Stimulated activated CD8-positive, alpha-beta memory T cell treated with anti-CD3 and anti-CD28 coated beads, Interleukin-2, amount 100 ng/mL, for 1 hour (primary cell): ENCODE results near the gene PRUNE2.
"Not testable (repeated sequence)": the region's sequence is repeated elsewhere in the genome, so short reads cannot be mapped to it uniquely, and the experiment has no call there.

ENCODE experiments used
- DNase-seq, 2 donors: peaks; one replicate each; pipeline ENCODE4 v3.0.0-alpha.2; 2020; ENCODE audit warnings: low read depth in 2 of 2

Gene PRUNE2

DNA sequence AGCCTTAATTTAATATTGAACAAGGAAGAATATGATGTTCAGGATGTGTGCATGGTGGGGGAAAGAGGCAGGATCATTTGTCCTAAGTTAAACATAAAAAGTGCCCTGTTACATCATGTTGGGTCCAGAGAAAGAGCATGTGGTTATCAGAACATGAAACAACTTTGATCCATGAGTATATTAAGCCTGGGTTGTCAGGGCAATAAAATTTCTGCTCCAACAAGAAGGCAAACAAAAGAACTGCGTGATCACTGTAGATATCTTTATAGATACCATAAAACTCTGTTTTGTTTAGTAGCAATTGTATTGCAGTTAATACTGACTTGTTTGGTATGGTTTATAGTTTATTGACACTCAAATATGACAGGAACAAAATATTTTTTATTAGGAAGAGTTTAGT lies 106.4 kb downstream of the PRUNE2 start:
- no peak for DNase-seq

DNA sequence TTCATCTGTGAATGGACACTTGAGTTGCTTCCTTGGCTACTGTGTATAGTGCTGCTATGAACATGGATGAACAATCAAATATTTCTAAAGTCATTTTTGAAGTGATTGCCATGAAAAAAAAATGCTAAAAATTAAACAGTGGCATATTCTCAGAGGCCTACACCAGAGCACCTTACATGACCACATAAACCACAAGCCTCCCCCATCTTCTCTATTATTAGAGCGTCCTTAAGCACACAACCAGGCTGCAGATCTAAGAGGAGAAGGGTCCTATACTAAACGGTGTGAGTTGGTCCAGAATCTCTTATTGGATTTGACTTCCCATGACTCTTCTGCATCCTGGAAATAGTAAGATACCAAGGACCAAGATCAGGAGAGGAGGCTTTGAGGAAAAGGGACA lies 107.4 kb downstream of the PRUNE2 start:
- no peak for DNase-seq

DNA sequence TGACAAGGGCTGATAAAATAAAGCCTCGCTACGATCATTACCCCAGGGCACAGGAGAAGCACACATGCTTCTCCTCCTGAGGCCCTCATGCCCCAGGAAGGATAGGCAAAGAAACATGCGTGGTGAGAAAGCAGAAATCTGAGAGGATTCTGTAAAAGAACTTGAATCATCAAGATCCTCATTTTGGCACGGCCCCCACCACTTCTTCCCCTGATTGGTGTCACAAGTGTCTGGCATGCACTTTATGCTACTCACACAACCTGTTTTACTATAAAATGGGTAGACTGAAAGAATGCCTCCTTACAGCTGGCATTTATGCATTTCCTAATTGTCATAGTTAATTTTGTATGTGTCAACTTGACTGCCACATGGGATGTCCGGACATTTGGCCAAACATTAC lies 109.6 kb downstream of the PRUNE2 start:
- DNase-seq, result no peak

DNA sequence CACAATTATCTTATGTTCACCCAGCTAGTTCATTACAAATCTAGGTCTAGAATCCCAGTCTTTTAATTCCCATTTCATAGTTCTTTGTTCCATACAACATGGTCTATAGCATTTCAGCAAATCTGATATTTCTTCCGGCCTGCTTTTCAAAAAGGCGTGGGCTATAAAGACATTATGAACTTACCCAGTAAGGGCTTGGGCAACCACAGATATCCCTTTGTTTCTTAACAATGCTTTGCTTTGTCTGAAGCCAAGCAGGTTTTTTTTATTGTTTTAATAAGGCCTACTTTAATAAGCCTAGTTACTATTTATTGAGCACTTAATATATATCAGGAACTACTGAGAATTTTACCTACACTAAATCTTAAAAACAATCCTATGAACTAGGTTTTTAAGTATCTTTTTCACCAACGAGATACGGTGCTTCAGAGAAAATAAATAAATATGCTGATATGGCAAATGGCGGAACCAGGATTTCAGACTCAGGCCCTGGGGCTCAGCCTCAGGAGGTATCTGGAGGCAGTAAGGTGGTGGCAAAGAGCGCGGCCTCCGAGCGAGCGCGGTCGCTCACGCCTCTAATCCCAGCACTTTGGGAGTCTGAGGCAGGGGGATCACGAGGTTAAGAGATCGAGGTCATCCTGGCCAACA lies 112.0 kb downstream of the PRUNE2 start:
- DNase-seq, result no peak

DNA sequence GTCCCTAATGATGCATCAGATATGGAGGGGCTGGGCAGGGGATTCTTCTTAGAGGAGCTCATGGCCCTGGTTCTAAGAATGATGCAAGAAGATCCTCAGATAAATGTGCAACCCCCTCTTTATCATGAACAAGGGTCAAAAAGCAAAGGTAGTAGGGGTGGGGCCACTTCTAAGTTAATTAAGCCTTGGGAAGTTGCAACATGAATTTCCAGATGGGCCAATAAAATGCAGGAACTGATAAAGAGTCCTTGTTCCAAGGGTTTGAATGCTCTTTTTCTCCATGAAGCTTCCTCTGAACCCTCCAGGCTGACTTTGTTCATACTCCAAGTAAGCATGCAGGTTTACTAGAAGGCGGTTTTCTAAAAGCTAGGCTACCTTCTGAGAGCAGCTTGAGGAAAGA lies 116.1 kb downstream of the PRUNE2 start:
- no peak for DNase-seq

DNA sequence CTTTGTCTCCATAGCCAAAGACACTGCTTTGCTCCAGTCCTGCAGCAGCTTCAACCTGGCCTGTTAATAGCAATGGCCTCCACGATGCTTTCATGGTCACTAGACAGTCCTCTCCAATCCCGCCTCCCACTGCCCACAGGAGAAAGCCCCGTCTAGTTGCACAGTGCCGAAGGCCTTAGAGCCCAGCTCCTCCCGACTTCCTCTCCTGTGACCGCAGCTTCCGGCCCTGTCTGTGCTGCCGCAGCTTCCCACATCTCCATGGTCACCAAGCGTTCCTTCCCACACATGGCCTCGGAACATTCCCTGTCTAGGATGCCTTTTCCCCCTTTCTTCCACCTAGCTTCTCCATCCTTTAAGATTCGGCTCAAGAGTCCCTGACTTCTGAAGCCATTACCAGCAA lies 118.2 kb downstream of the PRUNE2 start:
- DNase-seq, result no peak

DNA sequence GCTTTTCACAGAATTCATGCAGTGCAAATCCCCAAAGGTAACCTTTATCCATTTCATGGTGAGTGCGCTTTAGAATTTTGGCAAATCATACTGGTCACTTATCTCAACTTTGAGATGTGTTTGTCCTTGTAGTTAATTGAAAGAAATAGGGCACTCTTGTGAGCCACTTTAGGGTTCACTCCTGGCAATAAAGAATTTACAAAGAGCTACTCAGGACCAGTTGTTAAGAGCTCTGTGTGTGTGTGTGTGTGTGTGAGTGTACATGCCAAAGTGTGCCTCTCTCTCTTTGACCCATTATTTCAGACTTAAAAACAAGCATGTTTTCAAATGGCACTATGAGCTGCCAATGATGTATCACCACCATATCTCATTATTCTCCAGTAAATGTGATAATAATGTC lies 120.4 kb downstream of the PRUNE2 start:
- DNase-seq, result no peak

DNA sequence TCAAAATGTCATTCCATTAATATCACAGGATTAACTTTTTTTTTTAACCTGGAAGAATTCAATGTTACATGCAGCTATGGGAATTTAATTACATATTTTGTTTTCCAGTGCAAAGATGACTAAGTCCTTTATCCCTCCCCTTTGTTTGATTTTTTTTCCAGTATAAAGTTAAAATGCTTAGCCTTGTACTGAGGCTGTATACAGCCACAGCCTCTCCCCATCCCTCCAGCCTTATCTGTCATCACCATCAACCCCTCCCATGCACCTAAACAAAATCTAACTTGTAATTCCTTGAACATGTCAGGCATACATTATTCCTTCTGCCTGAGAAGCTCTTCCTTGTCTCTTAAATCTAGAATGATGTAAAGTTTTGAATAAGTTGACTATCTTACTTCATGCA lies 121.0 kb downstream of the PRUNE2 start:
- no peak for DNase-seq

DNA sequence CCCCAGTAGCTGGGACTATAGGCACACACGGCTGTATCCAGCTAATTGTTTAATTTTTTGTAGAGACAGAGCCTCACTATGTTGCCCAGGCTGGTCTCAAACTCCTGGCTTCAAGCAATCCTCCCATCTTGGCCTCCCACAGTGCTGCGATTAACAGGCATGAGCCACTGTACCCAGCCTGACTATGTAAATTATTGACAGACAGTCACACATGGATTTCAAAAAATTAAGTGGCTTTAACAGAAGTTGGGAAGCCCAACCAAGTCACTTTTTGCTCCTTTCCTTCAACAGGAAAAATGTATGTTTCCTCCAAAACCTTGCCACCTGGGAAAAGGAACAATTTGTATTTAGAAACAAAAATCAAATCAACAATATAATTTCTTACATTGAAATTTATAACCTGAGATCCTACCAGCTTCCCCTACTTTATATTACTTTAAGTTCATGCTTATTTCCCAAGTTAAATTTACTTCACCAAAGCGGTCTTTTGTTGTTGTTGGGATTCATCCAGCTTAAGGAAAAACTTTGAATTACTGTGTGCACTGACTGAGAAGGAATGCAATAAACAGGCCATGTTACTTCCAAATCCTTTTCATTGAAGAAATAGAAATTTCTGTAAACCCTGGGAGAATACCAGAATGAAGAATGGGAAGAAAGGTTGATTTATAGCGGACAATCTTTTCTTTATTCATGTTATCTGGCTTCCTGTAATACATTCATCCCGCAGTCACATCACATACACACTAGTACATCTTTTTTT lies 133.0 kb downstream of the PRUNE2 start:
- no peak for DNase-seq

DNA sequence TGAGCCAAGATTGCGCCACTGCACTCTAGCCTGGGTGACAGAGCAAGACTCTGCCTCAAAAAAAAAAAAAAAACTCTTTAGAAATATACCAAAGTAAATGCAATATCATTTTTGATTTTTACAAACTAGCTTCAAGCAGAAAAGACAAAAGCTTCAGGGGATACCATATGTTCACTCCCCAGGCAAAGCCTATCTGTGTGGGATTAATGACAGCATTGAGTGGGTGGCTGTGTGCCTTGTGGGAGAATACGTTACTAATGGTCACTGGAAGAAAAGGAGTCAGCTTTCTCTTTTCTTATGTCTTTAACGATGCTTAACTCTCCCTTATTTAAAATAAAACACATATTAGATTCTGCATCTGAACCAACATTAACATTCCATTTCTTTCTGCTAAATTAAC lies 139.8 kb downstream of the PRUNE2 start:
- no peak for DNase-seq

DNA sequence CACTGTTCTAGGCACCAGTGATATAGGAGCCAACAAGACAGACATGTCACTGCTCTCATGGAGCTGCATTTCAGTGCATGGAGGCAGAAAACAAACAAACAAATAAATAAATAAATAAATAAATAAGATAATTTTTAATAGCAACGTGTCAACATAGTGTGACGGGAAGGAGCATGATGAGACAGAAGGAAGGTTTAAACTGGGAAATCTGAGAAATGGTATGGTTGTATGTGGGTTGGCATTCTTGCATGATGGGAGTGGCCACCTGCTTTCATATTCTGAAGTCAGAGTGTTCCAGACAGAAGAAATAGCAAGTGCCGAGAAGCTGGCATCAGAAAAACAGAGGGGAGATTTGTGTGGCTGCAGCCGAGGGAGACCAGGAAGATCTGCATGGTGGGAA lies 141.8 kb downstream of the PRUNE2 start, which contains the start of gene PCA3:
Gene PCA3 (plus strand): TSS at position 301 of the 400 bp plus-strand sequence.
- DNase-seq, result no peak

DNA sequence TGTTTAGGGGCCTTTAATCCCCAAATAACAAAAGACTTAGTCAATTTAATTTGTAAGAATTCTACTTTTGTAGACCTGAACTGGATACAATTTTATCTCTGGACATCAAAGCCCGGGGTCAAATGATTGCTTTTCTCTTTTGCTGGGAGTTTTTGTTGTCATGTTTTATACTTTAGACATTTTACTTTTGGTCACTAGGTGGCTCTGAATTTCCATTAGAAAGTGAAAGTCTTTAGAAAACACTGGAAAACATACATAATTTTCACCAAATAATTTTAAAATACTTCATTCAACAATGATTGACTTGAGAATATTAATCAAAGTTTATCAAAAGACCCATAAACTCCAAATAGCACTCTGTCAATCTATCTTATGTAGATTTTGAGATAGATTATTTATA lies 144.5 kb downstream of the PRUNE2 start:
- no peak for DNase-seq

DNA sequence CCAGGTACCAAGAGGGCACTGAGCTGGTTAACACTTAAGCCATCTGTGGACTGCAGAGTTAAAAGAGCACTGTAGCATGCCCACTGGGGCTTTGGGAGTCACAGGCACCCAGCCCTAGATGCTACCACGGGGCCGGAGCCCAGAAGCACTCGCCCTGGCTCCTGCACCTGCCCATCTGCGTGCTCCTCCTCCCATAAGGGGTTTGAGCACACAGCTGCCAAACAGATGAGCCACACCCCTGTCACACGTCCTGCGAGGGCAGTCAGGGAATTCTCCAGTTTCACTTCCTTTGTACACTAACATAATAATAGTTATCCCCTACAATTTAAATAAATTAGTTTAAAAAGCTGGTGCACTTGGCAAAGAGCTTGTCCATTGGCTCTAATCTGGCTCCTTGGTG lies 146.2 kb downstream of the PRUNE2 start:
- no peak for DNase-seq

DNA sequence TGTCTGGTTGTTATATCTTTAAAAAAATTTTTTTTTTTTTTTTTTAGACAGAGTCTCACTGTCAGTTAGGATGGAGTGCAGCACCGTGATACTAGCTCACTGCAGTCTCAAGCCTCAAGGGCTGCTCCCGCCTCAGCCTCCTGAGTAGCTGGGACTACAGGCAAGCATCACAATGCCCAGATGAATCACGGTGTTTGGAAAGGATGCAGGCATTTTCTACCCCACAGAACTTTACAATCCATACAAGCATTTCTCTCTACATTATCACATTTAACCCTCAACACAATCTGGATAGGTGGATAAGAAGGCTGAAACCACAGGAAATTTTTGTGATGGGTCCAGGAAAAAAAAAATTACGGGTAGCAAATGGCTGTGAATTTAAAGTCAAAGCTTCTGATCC lies 147.4 kb downstream of the PRUNE2 start:
- no peak for DNase-seq

DNA sequence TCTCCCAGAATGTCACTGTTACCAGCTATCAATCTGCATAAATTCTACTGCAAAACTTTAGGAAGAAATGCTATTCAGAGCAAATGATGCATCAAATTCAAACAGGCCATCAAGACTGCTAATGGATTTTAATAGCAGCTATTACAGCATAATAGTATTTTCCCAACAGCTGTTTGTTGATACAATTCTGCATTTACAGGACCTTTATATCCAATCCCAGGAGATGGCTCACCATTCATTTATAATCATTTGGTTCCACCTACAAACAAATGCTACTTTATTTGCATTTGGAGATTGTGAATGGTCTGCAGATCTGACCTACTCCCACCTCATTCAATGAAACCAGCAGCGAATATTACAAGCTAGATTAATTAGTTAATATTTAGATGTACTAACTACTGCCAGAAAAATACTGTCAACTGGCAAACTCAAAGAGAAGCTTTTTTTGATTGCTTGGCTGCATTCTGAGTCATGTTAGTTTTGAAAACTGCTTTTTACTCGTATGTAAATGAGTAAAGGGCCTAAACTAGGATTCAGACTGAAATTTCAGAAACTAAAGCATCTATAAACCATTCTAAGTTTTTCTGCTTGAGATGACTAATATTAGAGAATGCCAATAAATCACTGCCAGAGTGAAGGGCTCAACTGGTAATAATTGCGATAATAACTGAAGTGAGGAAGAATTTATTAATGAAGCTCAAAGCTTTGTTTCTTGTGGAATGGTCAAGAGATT lies 148.8 kb downstream of the PRUNE2 start:
- DNase-seq, result no peak

DNA sequence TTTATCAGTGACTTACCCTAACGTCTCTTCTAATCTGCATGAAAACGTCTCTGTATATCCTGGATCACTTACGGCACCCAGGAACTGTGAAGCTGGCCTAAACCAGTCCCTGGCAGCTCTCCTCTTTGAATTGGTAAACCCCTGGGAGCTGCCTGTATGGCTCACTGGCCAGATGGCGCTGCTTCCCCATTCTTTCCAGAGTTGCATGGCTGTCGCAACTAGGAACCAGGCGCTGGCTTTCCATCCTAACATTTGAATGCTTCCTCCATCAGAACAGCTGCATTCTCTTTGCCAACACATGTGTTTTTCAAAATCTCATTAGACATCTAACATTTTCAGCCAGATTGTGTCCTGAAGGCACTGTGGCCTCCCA lies 149.7 kb downstream of the PRUNE2 start:
- no peak for DNase-seq

DNA sequence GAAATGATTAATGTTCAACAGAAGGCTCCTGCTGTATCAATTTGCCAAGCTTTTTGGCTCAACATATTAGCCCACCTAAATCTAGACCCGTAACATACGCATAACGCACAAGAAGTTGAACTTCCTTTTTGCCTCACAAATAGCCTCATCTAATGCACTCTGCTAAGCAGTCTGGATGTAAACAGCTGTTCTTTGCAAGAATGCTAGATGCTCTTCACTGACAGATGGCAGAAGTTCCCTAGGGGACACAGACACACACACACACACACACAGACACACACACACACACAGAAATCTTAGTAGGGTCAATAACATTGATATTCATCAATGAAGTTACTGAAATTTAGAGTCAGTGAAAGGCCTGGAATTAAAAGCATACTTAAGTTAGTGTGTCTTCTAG lies 154.9 kb downstream of the PRUNE2 start:
- no peak for DNase-seq

DNA sequence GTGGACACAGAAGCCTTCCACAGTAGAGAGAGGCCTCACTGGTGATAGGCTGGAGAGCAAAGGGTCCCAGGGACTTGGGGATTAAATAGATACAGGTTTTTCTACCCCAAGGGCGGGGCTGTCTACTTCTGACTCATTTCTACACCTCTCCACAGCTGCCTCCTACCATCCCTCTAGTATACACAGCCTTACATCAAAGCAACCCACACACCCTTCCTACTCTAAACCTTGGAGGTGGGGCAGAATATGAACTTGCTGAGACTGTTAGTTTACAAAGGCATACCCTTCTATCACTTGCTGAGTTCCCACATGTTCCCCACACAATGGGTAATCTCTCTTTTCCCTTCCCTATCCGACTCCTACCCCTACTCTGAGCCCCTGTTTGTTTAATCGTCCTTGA lies 161.6 kb downstream of the PRUNE2 start:
- no peak for DNase-seq

DNA sequence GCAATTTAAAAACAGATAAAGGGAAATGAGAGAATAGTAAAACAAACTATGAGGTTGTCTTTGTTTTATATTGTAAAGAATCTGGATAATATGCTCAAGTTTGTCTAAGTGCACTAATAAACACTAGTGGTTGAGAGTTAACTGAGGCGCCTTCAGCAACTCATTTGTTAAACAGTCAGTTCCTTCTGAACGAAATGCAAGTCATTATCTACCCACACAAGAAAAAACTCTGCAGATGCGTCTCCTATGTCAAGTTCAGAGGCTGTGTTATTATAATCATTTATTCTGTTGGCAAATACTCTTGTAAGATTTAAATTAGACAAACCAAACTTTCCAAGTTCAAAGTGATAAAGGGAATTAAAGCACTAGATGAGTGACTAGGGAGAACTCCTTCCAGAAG lies 162.0 kb downstream of the PRUNE2 start:
- no peak for DNase-seq

DNA sequence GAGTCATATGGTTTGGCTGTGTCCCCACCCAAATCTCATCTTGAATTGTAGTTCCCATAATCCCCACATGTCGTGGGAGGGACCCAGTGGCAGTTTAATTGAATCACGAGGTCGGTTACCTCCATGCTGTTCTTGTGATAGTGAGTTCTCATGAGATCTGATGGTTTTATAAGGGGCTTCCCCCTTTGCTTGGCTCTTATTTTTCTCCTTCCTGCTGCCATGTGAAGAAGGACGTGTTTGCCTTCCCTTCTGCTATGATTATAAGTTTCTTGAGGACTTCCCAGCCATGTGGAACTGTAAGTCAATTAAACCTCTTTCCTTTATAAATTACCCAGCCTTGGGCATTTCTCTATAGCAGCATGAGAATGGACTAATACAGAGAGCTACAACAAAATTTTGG lies 163.0 kb downstream of the PRUNE2 start:
- not testable (repeated sequence) for DNase-seq

DNA sequence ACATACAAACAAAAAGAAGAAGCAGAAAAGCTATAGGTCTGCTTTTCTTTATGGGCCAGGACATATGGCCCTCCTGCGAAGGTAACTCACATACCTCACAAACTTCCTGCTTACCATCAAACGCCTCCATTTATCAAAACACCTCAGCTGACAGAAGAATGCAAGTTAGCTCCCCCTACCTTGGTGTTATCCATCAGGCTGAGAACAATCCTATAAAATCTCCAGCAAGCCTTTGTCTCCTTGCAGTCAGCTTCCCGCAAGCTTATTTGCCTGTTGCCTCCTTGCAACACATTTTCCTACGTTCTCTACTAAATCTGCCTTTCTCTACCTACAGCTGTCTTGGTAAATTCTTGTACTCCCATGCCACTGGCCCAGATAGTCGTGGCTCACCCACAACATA lies 164.4 kb downstream of the PRUNE2 start:
- no peak for DNase-seq

DNA sequence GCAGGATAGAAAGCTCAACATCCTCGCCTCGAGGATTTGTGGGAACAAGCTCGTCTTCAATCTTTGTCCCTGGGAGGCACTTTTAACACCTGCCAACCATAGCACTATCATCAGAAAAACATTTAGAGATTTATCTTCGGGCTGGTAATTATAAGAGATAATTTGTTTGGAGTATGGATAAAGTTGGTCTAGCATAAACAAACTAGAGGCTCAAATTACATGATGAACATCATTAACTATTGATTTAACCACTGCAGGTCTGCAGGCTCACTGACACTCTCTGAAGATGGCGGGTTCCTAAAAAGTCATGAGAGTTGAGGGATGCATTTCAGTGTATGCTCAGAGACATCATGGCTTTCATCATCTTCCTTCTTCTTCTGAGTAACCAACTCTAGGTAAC lies 167.5 kb downstream of the PRUNE2 start:
- no peak for DNase-seq
